HG02943 (cell line): Measurements from ENCODE around the gene CLDN4.

Experiments
- ATAC-seq: cut with Tn5 transposase; IDR thresholded peaks from one replicate; pipeline ENCODE4 v1.9.1; 2021; ENCODE audit warnings: mild to moderate bottlenecking, low read depth, moderate library complexity; ENCODE audit not compliant: unreplicated experiment

CLDN4 gene

GRCh38 chr7:73871163-73872011 lies 40.6 kb downstream of the CLDN4 start:
- ATAC-seq, result no peak

DNA sequence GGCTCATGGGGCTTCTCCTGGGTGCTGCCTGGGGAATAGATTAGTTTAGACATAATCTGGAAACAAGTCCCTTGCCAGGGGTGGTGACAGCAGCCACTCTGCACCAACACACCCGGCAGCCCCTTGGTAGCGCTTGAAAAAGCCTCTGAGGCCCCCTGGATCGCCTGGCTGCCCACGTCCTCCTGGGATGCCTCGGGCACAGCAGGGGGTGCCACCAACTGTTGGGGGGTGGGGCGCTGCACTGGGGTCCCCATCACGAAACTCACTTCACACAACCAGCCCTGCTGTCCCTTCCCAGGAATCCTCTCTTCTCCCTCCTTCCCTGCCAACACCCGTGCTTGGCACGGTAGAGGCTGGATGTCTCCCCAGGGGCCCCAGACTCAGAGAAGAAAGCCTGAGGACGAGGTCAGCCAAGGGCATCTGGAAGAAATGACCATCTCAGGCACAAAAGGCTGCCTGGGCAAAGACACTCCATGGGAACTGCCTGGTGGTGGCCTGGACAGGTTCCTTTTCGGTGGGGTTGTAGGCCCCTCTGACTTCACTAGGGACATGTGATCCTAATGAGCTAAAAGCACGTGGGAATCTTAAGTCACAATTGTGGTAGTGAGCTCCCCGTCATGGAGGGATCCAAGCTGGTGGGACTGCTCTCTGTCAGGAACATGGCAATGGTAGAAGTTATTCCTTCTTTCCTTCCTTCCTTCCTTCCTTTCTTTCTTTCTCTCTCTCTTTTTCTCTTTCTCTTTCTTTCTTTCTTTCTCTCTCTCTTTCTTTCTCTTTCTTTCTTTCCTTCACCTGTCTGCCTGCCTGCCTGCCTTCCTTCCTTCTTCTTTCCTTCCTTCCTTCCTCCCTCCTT lies 41.5 kb downstream of the CLDN4 start:
- ATAC-seq, result no peak

DNA sequence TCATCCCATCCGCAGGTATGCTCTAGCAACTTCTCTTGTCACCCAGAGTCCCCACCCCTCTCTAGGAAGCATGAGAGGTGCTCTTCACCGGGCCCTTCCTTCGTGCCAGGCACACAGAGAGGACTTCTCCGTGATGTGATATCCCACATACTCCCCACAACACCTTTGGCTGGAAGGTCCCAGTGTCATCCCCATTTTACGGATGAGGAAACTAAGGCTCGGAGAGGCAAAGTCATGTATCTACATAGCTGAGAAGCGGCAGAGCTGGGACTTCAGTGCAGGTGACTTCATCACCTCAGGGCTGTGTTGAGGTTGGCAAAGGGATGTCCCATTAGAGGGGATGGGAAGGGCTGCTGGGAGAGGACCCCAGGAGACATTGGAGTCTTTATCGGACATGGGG lies 45.6 kb downstream of the CLDN4 start:
- no peak for ATAC-seq

DNA sequence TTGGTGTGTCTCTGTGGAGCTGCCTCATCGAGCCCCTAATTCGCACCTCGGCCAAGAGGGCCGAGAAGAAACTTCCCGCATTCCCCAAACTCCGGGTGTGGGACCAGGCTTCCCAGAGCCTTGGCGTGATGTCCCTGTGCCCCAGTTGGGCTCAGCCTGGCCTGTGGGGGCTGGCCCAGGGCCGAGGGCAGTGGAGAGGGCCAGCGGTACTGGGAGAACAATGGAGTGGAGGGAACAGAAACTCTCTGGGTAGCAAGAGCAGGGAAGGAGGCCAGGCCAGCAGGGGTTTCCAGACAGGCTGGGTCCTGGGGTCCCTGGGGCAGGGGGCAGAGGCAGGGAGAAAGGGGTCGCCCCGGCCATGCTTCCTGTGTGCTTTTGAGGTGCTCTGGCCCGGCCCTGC lies 46.2 kb downstream of the CLDN4 start:
- no peak for ATAC-seq

GRCh38 chr7:73879977-73880681 lies 49.3 kb downstream of the CLDN4 start:
- no peak for ATAC-seq

- ATAC-seq, result no peak
Measured at GRCh38 chr7:73880755-73881328, 50.0 kb downstream of the CLDN4 start.

DNA sequence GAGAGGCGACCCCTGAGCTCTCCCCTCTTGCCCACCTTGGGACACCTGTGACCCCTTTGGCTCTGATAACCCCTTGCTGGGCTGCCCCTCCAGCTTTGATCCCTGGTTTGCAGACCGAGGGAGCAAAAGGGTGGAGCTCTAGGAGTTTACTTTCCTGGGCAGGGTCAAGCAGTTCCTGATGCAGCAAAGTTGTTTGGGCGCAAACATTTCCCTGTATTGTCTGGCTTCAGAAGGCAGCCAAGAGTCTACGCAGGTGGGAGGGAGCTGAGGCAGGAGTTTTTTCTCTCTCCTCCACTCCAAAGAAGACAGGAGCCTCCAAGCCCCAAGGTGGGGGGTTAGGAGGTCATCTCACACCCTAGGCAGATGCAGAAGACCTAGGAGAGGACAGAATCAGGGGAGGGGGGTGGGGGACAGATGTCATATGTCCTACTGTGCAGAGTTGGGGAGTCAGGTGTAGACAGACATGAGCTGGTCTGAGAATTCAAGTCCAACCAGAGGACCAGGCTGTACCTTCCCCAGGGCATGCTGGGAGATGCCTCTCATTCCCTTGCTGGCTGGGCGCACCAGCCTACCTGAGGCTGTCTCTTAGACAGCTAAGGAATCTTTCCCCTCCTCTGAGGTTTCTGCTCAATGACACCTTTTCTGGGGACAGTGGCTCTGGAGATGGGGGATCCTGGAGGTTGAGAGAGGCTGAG lies 50.7 kb downstream of the CLDN4 start:
- no peak for ATAC-seq

- no peak for ATAC-seq
Measured at GRCh38 chr7:73882047-73882402, 51.2 kb downstream of the CLDN4 start.
